Thymus (tissue), 11 donors: ENCODE results near the gene CEP72. TPM values are rescaled to one million over a fixed set of nuclear protein-coding genes. Genes with fewer than 3 reads are reported as not detected.

Source experiments
- DNase-seq, 9 donors: peaks; one replicate each; pipeline ENCODE4 v3.0.0-alpha.2; 2013; ENCODE audit warnings: low spot score in 9 of 9, low read depth in 6 of 9, missing footprints in 1 of 9
- H3K27ac ChIP-seq, 2 donors: one replicate each; pipeline ENCODE4 v1.5.1; 2013; ENCODE audit warnings: control low read depth in 1 of 2, low read depth in 1 of 2, low read length in 1 of 2, mild to moderate bottlenecking in 1 of 2, moderate library complexity in 1 of 2
- H3K27me3 ChIP-seq, 2 donors: one replicate each; pipeline ENCODE4 v1.5.1; 2013; ENCODE audit warnings: low read length in 1 of 2; ENCODE audit not compliant: control insufficient read depth in 2 of 2, insufficient read depth in 1 of 2
- H3K36me3 ChIP-seq, 2 donors: one replicate each; pipeline ENCODE4 v1.5.1; 2013; ENCODE audit warnings: low read length in 1 of 2, mild to moderate bottlenecking in 1 of 2, moderate library complexity in 1 of 2; ENCODE audit not compliant: control insufficient read depth in 2 of 2, insufficient read depth in 2 of 2
- H3K4me1 ChIP-seq, 2 donors: one replicate each; pipeline ENCODE4 v1.5.1; 2013; ENCODE audit warnings: low read length in 2 of 2; ENCODE audit not compliant: control insufficient read depth in 2 of 2, insufficient read depth in 2 of 2
- H3K4me3 ChIP-seq, 2 donors: one replicate each; pipeline ENCODE4 v1.5.1; 2013; ENCODE audit warnings: low read length in 2 of 2, control low read depth in 1 of 2, mild to moderate bottlenecking in 1 of 2
- H3K9me3 ChIP-seq, 2 donors: one replicate each; pipeline ENCODE4 v1.5.1; 2013; ENCODE audit warnings: low read length in 1 of 2, mild to moderate bottlenecking in 1 of 2; ENCODE audit not compliant: control insufficient read depth in 2 of 2, insufficient read depth in 1 of 2
- WGBS: extraction: QIAGEN DNeasy Blood & Tissue Kit; methylation state at CpG from one replicate; pipeline ENCODE4 v1.1.7; 2013; 5-methylcytosine and 5-hydroxymethylcytosine counted together
- polyA plus RNA-seq: library from polyadenylated mRNA; stranded (reverse); fragments of 200-250 nt; gene quantifications from one replicate; pipeline ENCODE4 v1.2.3, GENCODE V29; 2013
- total RNA-seq: library from RNA; stranded (reverse); fragments of 120-200 nt; gene quantifications from one replicate; pipeline ENCODE4 v1.2.4, GENCODE V29; 2013
- donor health status: healthy.

CEP72 gene
- total and polyA plus RNA-seq, 2 donors: 5.0 to 6.0 TPM

- no peak overlapping the region for H3K4me3 ChIP-seq
- WGBS: 54% methylated on average over 37 of the region's 37 CpGs
- H3K9me3 ChIP-seq: peaks cover 0 to 2% of the 10 kb centered on the region in 2 donors
- peak in 1 of 9 donors; percentile 2 for DNase-seq
- H3K4me1 ChIP-seq: peaks cover 12% of the 10 kb centered on the region in 2 donors
- no peak overlapping the region for H3K27ac ChIP-seq
- H3K36me3 ChIP-seq: no peaks in the 10 kb centered on the region
- peaks cover 0 to 17% of the 10 kb centered on the region in 2 donors for H3K27me3 ChIP-seq
These were observed 4.4 kb upstream of the CEP72 start for GRCh38 chr5:607541-608428.

- 82% methylated on average over 31 of the region's 31 CpGs for WGBS
These were observed 3.4 kb upstream of the CEP72 start for GRCh38 chr5:608429-609370.

GRCh38 chr5:609506-609905 lies 2.6 kb upstream of the CEP72 start:
- DNase-seq: no peak
- Histone ChIP-seq H3K4me3 (no peak overlapping the region), H3K9me3 (peaks cover 0 to 7% of the 10 kb centered on the region in 2 donors), H3K27ac (no peak overlapping the region), H3K4me1 (peaks cover 12 to 15% of the 10 kb centered on the region in 2 donors), H3K36me3 (no peaks in the 10 kb centered on the region), H3K27me3 (peaks cover 0 to 5% of the 10 kb centered on the region in 2 donors)
- WGBS: 88% methylated on average over 5 of the region's 5 CpGs

More at GRCh38 chr5:608429-609370, 3.4 kb upstream of the CEP72 start:
- H3K4me1 ChIP-seq: peaks cover 12 to 15% of the 10 kb centered on the region in 2 donors
- no peak overlapping the region for H3K4me3 ChIP-seq
- H3K36me3 ChIP-seq: no peaks in the 10 kb centered on the region
- no peak for DNase-seq
- no peak overlapping the region for H3K27ac ChIP-seq
- H3K9me3 ChIP-seq: peaks cover 0 to 7% of the 10 kb centered on the region in 2 donors
- H3K27me3 ChIP-seq: peaks cover 0 to 9% of the 10 kb centered on the region in 2 donors

GRCh38 chr5:610011-610743 lies 2.0 kb upstream of the CEP72 start:
- Histone ChIP-seq H3K27me3 (peaks cover 0 to 5% of the 10 kb centered on the region in 2 donors), H3K9me3 (peaks cover 0 to 7% of the 10 kb centered on the region in 2 donors), H3K27ac (no peak overlapping the region), H3K4me3 (no peak overlapping the region), H3K4me1 (peaks cover 12 to 15% of the 10 kb centered on the region in 2 donors), H3K36me3 (no peaks in the 10 kb centered on the region)
- DNase-seq: no peak
- 96% methylated on average over 9 of the region's 9 CpGs for WGBS

GRCh38 chr5:610744-611730 lies 1.1 kb upstream of the CEP72 start:
- peaks cover 0 to 5% of the 10 kb centered on the region in 2 donors for H3K27me3 ChIP-seq
- no peak overlapping the region for H3K27ac ChIP-seq
- peaks cover 0 to 7% of the 10 kb centered on the region in 2 donors for H3K9me3 ChIP-seq
- 60% methylated on average over 11 of the region's 11 CpGs for WGBS
- peak overlapping the region; percentile 65 to 87 for H3K4me3 ChIP-seq
- DNase-seq: no peak
- H3K4me1 ChIP-seq: peaks cover 12 to 15% of the 10 kb centered on the region in 2 donors
- no peaks in the 10 kb centered on the region for H3K36me3 ChIP-seq

GRCh38 chr5:612498-613424 lies 621 bp downstream of the CEP72 start:
- peak in 3 of 9 donors; percentile 7 to 34 (median 11) for DNase-seq
- Histone ChIP-seq H3K36me3 (peaks cover 3 to 4% of the 10 kb centered on the region in 2 donors), H3K9me3 (peaks cover 0 to 7% of the 10 kb centered on the region in 2 donors), H3K4me1 (peaks cover 9 to 11% of the 10 kb centered on the region in 2 donors), H3K27me3 (peaks cover 0 to 2% of the 10 kb centered on the region in 2 donors), H3K27ac (no peak overlapping the region), H3K4me3 (peak overlapping the region; percentile 55 to 87)
- WGBS: 15% methylated on average over 49 of the region's 49 CpGs

- Histone ChIP-seq H3K4me3 (no peak overlapping the region), H3K36me3 (peaks cover 28 to 31% of the 10 kb centered on the region in 2 donors), H3K27me3 (no peaks in the 10 kb centered on the region), H3K27ac (no peak overlapping the region), H3K9me3 (peaks cover 0 to 7% of the 10 kb centered on the region in 2 donors), H3K4me1 (peaks cover 3 to 6% of the 10 kb centered on the region in 2 donors)
- no peak for DNase-seq
- 84% methylated on average over 13 of the region's 13 CpGs for WGBS
These were observed 4.4 kb downstream of the CEP72 start for GRCh38 chr5:616484-617039.
